WTC11 (cell line): Measurements from ENCODE around the gene AQP9. TPM values are rescaled to one million over a fixed set of nuclear protein-coding genes. Genes with fewer than 3 reads are reported as not detected.

Experiments used
- ATAC-seq: fragments of 200-7000 bp; cut with Tn5 transposase; 2 replicates; pipeline ENCODE4 v1.10.0; 2021; ENCODE audit warnings: mild to moderate bottlenecking, moderate library complexity
- Bru-seq: library from RNA; stranded (reverse); fragments of 400-500 nt; gene quantifications from one replicate; lab custom pipeline; 2021; lab: Mats Ljungman, UMichigan
- CTCF ChIA-PET: fragments of 300-600 bp; sonication (Branson Sonifier 250); formaldehyde crosslinking; loops from one replicate; lab custom pipeline; 2021; ENCODE audit warnings: antibody characterized with exemption; lab: Charles Lee
- POLR2A ChIA-PET: fragments of 350-600 bp; sonication (Branson Sonifier 250); formaldehyde crosslinking; loops from one replicate; lab custom pipeline; 2021; ENCODE audit warnings: antibody characterized with exemption; lab: Charles Lee
- DNase-seq: peaks from one replicate; pipeline ENCODE4 v3.0.0; 2021; ENCODE audit warnings: low spot score
- H3K27ac Mint-ChIP-seq: 2 replicates; pipeline ENCODE4 v1.8.0; 2021; ENCODE audit warnings: mixed read lengths
- H3K27me3 Mint-ChIP-seq: 2 replicates; pipeline ENCODE4 v1.8.0; 2021; ENCODE audit warnings: low read depth, mild to moderate bottlenecking, moderate library complexity, mixed read lengths
- H3K36me3 Mint-ChIP-seq: 2 replicates; pipeline ENCODE4 v1.8.0; 2021; ENCODE audit warnings: mixed read lengths
- H3K4me1 Mint-ChIP-seq: 2 replicates; pipeline ENCODE4 v1.8.0; 2022; ENCODE audit warnings: mixed read lengths
- H3K4me3 Mint-ChIP-seq: 2 replicates; pipeline ENCODE4 v1.8.0; 2021; ENCODE audit warnings: mild to moderate bottlenecking, moderate library complexity, mixed read lengths
- H3K9me3 Mint-ChIP-seq: 2 replicates; pipeline ENCODE4 v1.8.0; 2021; ENCODE audit warnings: mixed read lengths
- ARID4B ChIP-seq: sonication (generic); formaldehyde crosslinking; IDR thresholded peaks from 2 replicates; pipeline ENCODE4 v1.8.0; 2023; ENCODE audit warnings: missing genetic modification reagents, mild to moderate bottlenecking, borderline replicate concordance
- E2F1 ChIP-seq: sonication (generic); formaldehyde crosslinking; IDR thresholded peaks from 2 replicates; pipeline ENCODE4 v1.8.0; 2022; ENCODE audit warnings: mild to moderate bottlenecking, missing genetic modification reagents
- EMX1 ChIP-seq: fragments of 250-450 bp; sonication (Bioruptor Pico); IDR thresholded peaks from 2 replicates; pipeline ENCODE4 v1.8.0; 2021; ENCODE audit warnings: mild to moderate bottlenecking
- ESRRA ChIP-seq: sonication (generic); formaldehyde crosslinking; IDR thresholded peaks from 2 replicates; pipeline ENCODE4 v1.8.1; 2022; ENCODE audit warnings: mild to moderate bottlenecking, missing genetic modification reagents, borderline replicate concordance
- FOXJ3 ChIP-seq: sonication (generic); formaldehyde crosslinking; IDR thresholded peaks from 2 replicates; pipeline ENCODE4 v1.9.0; 2021; ENCODE audit warnings: missing genetic modification reagents, mild to moderate bottlenecking, borderline replicate concordance
- FOXK1 ChIP-seq: sonication (generic); formaldehyde crosslinking; IDR thresholded peaks from 2 replicates; pipeline ENCODE4 v1.8.0; 2022; ENCODE audit warnings: mild to moderate bottlenecking, moderate library complexity, missing genetic modification reagents
- GABPB1 ChIP-seq: sonication (generic); formaldehyde crosslinking; IDR thresholded peaks from 2 replicates; pipeline ENCODE4 v1.8.1; 2023; ENCODE audit warnings: mild to moderate bottlenecking, missing genetic modification reagents
- GTF2I ChIP-seq: fragments of 250-450 bp; sonication (Bioruptor Pico); conservative IDR thresholded peaks from 2 replicates; pipeline ENCODE4 v1.4.0; 2021; ENCODE audit warnings: mild to moderate bottlenecking
- IRF1 ChIP-seq: sonication (generic); formaldehyde crosslinking; IDR thresholded peaks from 2 replicates; pipeline ENCODE4 v1.8.0; 2023; ENCODE audit warnings: missing genetic modification reagents
- IRF2 ChIP-seq: sonication (generic); formaldehyde crosslinking; IDR thresholded peaks from 2 replicates; pipeline ENCODE4 v1.8.0; 2022; ENCODE audit warnings: low read depth, missing genetic modification reagents, borderline replicate concordance
- MLX ChIP-seq: sonication (generic); formaldehyde crosslinking; IDR thresholded peaks from 2 replicates; pipeline ENCODE4 v1.8.1; 2023; ENCODE audit warnings: mild to moderate bottlenecking, missing genetic modification reagents, moderate library complexity
- MYBL2 ChIP-seq: sonication (generic); formaldehyde crosslinking; IDR thresholded peaks from 2 replicates; pipeline ENCODE4 v1.8.1; 2023; ENCODE audit warnings: mild to moderate bottlenecking, moderate library complexity, missing genetic modification reagents
- NFYB ChIP-seq: sonication (generic); formaldehyde crosslinking; conservative IDR thresholded peaks from 2 replicates; pipeline ENCODE4 v1.8.0; 2022; ENCODE audit warnings: low read depth, missing genetic modification reagents
- NR2C2 ChIP-seq: sonication (generic); formaldehyde crosslinking; IDR thresholded peaks from 2 replicates; pipeline ENCODE4 v1.8.0; 2022; ENCODE audit warnings: mild to moderate bottlenecking, missing genetic modification reagents
- PREB ChIP-seq: sonication (generic); formaldehyde crosslinking; IDR thresholded peaks from 2 replicates; pipeline ENCODE4 v1.8.1; 2022; ENCODE audit warnings: mild to moderate bottlenecking, missing genetic modification reagents, moderate library complexity, borderline replicate concordance
- RELA ChIP-seq: sonication (generic); formaldehyde crosslinking; IDR thresholded peaks from 2 replicates; pipeline ENCODE4 v1.8.1; 2022; ENCODE audit warnings: missing genetic modification reagents, mild to moderate bottlenecking, borderline replicate concordance
- STAT6 ChIP-seq: sonication (generic); formaldehyde crosslinking; conservative IDR thresholded peaks from 2 replicates; pipeline ENCODE4 v1.8.1; 2023; ENCODE audit warnings: mild to moderate bottlenecking, low read depth, missing genetic modification reagents, moderate library complexity
- TP53 ChIP-seq: sonication (generic); formaldehyde crosslinking; IDR thresholded peaks from 2 replicates; pipeline ENCODE4 v1.8.1; 2023; ENCODE audit warnings: mild to moderate bottlenecking, missing genetic modification reagents
- ZNF232 ChIP-seq: sonication (generic); formaldehyde crosslinking; IDR thresholded peaks from 2 replicates; pipeline ENCODE4 v1.8.0; 2022; ENCODE audit warnings: mild to moderate bottlenecking, missing genetic modification reagents
- ZNF396 ChIP-seq: fragments of 250-450 bp; sonication (Bioruptor Pico); IDR thresholded peaks from 2 replicates; pipeline ENCODE4 v1.8.0; 2021; ENCODE audit warnings: mild to moderate bottlenecking, moderate library complexity, borderline replicate concordance
- ZNF671 ChIP-seq: fragments of 250-450 bp; sonication (Bioruptor Pico); IDR thresholded peaks from 2 replicates; pipeline ENCODE4 v1.8.0; 2021; ENCODE audit warnings: mild to moderate bottlenecking
- long read RNA-seq, 3 experiments: library from RNA in 1 of 3; library from capped mRNA in 1 of 3; library from polyadenylated mRNA in 1 of 3; unstranded in 2 of 3; stranded (forward) in 1 of 3; transcript quantifications; one replicate each; pipeline ENCODE4 v2.0.0, GENCODE V29; 2021
- total RNA-seq: library from RNA; stranded (reverse); gene quantifications from 3 replicates; pipeline ENCODE4 v1.2.3, GENCODE V29; 2021

AQP9 gene
- total RNA-seq (0.07 to 0.14 TPM in 2 of 3 replicates, not detected in the other), Bru-seq, nascent RNA (percentile 1 among the genes with signal in this experiment)
- long read RNA-seq, experiment 1, result 0 reads
- long read RNA-seq, experiment 2, result 0 reads
- long read RNA-seq, experiment 3, result 0 reads

- Mint-ChIP-seq H3K36me3 (no peaks in the 10 kb centered on the region), H3K9me3 (no peaks in the 10 kb centered on the region), H3K27ac (no peak within 1 kb of the TSS), H3K4me1 (peaks cover 16% of the 10 kb centered on the region), H3K4me3 (no peak within 1 kb of the TSS), H3K27me3 (peaks cover 5% of the 10 kb centered on the region; the same call in 1 of the 2 replicates)
- ATAC-seq (no peak), DNase-seq (no peak)
- ChIA-PET CTCF (interaction anchor here (1.3 kb wide), 1 partner anchor 61 kb away, joined by 3 read pairs; no protein-coding TSS in a partner anchor), POLR2A (no interaction called here)
- TF ChIP-seq FOXJ3 (CRISPR knock-in tag) (no peak), RELA (CRISPR knock-in tag) (no peak), IRF1 (no peak), NFYB (no peak), ZNF396 (no peak), MLX (CRISPR knock-in tag) (no peak), ARID4B (CRISPR knock-in tag) (no peak), STAT6 (CRISPR knock-in tag) (no peak), IRF2 (CRISPR knock-in tag) (no peak), E2F1 (CRISPR knock-in tag) (no peak), NR2C2 (CRISPR knock-in tag) (no peak), GABPB1 (CRISPR knock-in tag) (no peak), FOXK1 (CRISPR knock-in tag) (no peak), ZNF671 (CRISPR knock-in tag) (no peak)
Measured at GRCh38 chr15:58138106-58138505, at the start of gene AQP9. Gene AQP9, plus strand, starts transcription at chr15:58138381. Its CDS starts 185 bp downstream, at chr15:58138566.

- ATAC-seq, result no peak
- Mint-ChIP-seq H3K36me3 (no peaks in the 10 kb centered on the region), H3K4me3 (no peak overlapping the region), H3K27me3 (peaks cover 3% of the 10 kb centered on the region; the same call in 1 of the 2 replicates), H3K4me1 (peaks cover 5% of the 10 kb centered on the region; the same call in 1 of the 2 replicates), H3K27ac (no peak overlapping the region), H3K9me3 (peaks cover 6% of the 10 kb centered on the region; the same call in 1 of the 2 replicates)
- DNase-seq, result no peak
- CTCF ChIA-PET, result no interaction called here
- POLR2A ChIA-PET, result no interaction called here
- TF ChIP-seq MYBL2 (CRISPR knock-in tag) (no peak), EMX1 (CRISPR knock-in tag) (no peak), GTF2I (CRISPR knock-in tag) (no peak), ESRRA (CRISPR knock-in tag) (no peak), E2F1 (CRISPR knock-in tag) (no peak), TP53 (CRISPR knock-in tag) (no peak), ZNF232 (CRISPR knock-in tag) (no peak), PREB (CRISPR knock-in tag) (no peak)
Measured at GRCh38 chr15:58095415-58095814, 42.8 kb upstream of the AQP9 start.
